ENCODE results near the gene GALK1.

DNA sequence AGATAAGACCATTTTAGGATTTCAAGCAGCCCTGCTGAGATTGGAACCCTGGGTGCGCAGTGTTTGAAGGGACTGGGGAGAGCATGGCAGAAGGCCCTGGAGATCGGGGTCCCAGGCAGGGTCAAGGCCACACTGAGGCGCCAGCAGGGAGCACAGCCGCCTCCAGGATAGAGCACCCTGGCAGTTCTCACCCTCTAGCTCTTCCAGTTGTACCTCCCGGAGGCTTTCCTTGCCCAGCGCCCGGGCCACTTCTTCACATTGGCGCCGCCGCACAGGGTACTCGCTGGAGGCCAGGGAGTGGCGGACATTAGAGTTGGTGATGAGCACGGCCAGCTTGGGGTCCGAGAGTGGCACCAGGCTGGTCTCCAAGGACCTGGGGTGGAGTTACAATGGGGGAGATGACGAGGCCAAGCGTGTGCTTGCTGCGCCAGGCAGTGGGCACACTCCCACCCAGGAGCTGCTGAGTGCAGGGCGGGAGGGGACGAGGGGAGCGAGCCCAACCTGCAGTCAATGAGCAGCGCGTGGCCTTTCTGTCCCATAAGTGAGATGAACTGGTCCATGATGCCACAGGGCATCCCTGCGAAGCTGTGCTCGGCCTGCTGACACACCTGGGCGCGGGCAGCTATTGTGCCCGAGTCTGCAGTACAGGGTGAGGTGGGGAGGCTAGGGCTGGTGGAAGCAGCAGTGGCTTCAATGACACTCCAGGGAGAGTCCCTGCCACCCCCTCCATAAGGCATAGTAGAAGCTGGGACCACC is 2.3 kb downstream of the GALK1 start:
- TF ChIP-seq, protein P1, sequence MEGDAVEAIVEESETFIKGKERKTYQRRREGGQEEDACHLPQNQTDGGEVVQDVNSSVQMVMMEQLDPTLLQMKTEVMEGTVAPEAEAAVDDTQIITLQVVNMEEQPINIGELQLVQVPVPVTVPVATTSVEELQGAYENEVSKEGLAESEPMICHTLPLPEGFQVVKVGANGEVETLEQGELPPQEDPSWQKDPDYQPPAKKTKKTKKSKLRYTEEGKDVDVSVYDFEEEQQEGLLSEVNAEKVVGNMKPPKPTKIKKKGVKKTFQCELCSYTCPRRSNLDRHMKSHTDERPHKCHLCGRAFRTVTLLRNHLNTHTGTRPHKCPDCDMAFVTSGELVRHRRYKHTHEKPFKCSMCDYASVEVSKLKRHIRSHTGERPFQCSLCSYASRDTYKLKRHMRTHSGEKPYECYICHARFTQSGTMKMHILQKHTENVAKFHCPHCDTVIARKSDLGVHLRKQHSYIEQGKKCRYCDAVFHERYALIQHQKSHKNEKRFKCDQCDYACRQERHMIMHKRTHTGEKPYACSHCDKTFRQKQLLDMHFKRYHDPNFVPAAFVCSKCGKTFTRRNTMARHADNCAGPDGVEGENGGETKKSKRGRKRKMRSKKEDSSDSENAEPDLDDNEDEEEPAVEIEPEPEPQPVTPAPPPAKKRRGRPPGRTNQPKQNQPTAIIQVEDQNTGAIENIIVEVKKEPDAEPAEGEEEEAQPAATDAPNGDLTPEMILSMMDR (conservative IDR thresholded peaks at IDR 0.05; ENCODE audit: low read depth, low read length), result no peak
- TF ChIP-seq EZH2phosphoT487 (IDR thresholded peaks at IDR 0.05; ENCODE audit: borderline replicate concordance, low read length), result no peak

Data from PC-3 (cell line).